Tibial nerve (tissue), 4 donors: ENCODE results near the gene LILRA5. TPM values are rescaled to one million over a fixed set of nuclear protein-coding genes. Genes with fewer than 3 reads are reported as not detected.
A peak's percentile ranks its signal among the peaks of the same experiment; 100 is the strongest.
"Not testable (repeated sequence)": the region's sequence is repeated elsewhere in the genome, so short reads cannot be mapped to it uniquely, and the experiment has no call there.

Experiments used
- DNase-seq, 2 donors: peaks; one replicate each; pipeline ENCODE4 v3.0.0-alpha.2; 2019; ENCODE audit warnings: low spot score in 2 of 2
- H3K27ac ChIP-seq, 4 donors: fragments of 200-600 bp; sonication (generic) in 3 of 4; one replicate each; pipeline ENCODE4 v1.5.1; 2017 to 2019; ENCODE audit warnings: mild to moderate bottlenecking in 1 of 4
- H3K27me3 ChIP-seq, 2 donors: fragments of 200-600 bp; sonication (generic) in 1 of 2; one replicate each; pipeline versions ENCODE4 v1.5.1 to v1.6.0; 2017 to 2019
- H3K36me3 ChIP-seq, 3 donors: fragments of 200-600 bp; sonication (generic); one replicate each; pipeline ENCODE4 v1.5.1; 2018 to 2019
- H3K4me1 ChIP-seq, 4 donors: fragments of 200-600 bp; sonication (generic) in 3 of 4; one replicate each; pipeline ENCODE4 v1.5.1; 2017 to 2019
- H3K4me3 ChIP-seq, 4 donors: fragments of 200-600 bp; sonication (generic) in 3 of 4; one replicate each; pipeline ENCODE4 v1.5.1; 2017 to 2019; ENCODE audit warnings: mild to moderate bottlenecking in 1 of 4, moderate library complexity in 1 of 4
- H3K9me3 ChIP-seq, 4 donors: fragments of 200-600 bp; sonication (generic) in 3 of 4; one replicate each; pipeline ENCODE4 v1.5.1; 2017 to 2019
- CTCF ChIP-seq, 5 experiments: fragments of 200-600 bp in 3 of 5; fragments of 450-650 bp in 2 of 5; sonication (generic) in 3 of 5; IDR thresholded peaks; one replicate each; pipeline ENCODE4 v1.5.1; 2016 to 2019; ENCODE audit warnings: antibody characterized with exemption in 5 of 5, mild to moderate bottlenecking in 3 of 5, moderate library complexity in 2 of 5
- EP300 ChIP-seq, 2 donors: sonication (generic); formaldehyde crosslinking; IDR thresholded peaks; one replicate each; pipeline ENCODE4 v1.6.1; 2017; ENCODE audit warnings: antibody characterized with exemption in 2 of 2, mild to moderate bottlenecking in 1 of 2
- POLR2A ChIP-seq, 2 donors: fragments of 450-650 bp; IDR thresholded peaks; one replicate each; pipeline ENCODE4 v1.6.1; 2017; ENCODE audit warnings: antibody characterized with exemption in 2 of 2, mild to moderate bottlenecking in 2 of 2, moderate library complexity in 2 of 2
- WGBS, 2 donors: methylation state at CpG; one replicate each; pipeline ENCODE4 v1.1.5; 2018; 5-methylcytosine and 5-hydroxymethylcytosine counted together
- total RNA-seq, 4 donors: library from RNA; depleted of rRNA; stranded (reverse); fragments of >200 nt; gene quantifications; one replicate each; pipeline ENCODE4 v1.1.0, GENCODE V29; 2016

LILRA5 gene
- total RNA-seq, 4 donors from 2014 or later = 0.42 to 3.9 (median 1.4) TPM; not detected in 1

- TF ChIP-seq POLR2A (IDR thresholded peaks at IDR 0.05) (no peak), CTCF (IDR thresholded peaks at IDR 0.05) (no peak), EP300 (IDR thresholded peaks at IDR 0.05) (no peak)
- H3K27ac ChIP-seq = no peak overlapping the region
- no peaks in the 10 kb centered on the region for H3K9me3 ChIP-seq
- H3K36me3 ChIP-seq = no peaks in the 10 kb centered on the region
- WGBS, 2 donors = 61 to 70% methylated on average over 6 to 8 of the region's 9 CpGs
- no peak overlapping the region for H3K4me3 ChIP-seq
- H3K4me1 ChIP-seq = no peaks in the 10 kb centered on the region
- peaks cover 0 to 6% of the 10 kb centered on the region in 2 donors for H3K27me3 ChIP-seq
- no peak for DNase-seq
Observed at GRCh38 chr19:54275951-54276350, 37.0 kb downstream of the LILRA5 start.

DNA sequence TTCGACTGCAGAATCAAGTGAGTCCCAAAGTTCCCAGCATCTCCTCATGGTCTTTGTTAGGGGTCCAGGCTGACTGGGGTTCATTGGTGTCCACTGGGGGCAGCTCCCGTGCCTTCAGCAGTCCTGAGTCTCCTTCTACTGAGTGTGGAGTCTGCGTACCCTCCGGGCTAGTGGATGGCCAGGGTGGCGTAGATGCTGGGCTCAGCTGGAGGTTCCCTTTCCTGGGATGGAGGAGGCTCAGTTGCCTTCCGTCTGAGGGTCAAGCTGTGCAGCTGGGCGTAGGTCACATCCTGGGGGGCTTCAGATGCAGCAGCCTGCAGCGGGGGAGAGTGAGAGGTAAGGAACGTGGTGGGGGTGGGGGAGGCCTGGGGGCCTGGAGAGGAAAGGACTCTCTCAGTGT is 38.5 kb downstream of the LILRA5 start:
- not testable (repeated sequence) for H3K4me1 ChIP-seq, H3K4me3 ChIP-seq, H3K9me3 ChIP-seq, H3K27me3 ChIP-seq, DNase-seq, H3K36me3 ChIP-seq, H3K27ac ChIP-seq
- WGBS, 2 donors = 30 to 49% methylated on average over 5 to 8 of the region's 9 CpGs

DNA sequence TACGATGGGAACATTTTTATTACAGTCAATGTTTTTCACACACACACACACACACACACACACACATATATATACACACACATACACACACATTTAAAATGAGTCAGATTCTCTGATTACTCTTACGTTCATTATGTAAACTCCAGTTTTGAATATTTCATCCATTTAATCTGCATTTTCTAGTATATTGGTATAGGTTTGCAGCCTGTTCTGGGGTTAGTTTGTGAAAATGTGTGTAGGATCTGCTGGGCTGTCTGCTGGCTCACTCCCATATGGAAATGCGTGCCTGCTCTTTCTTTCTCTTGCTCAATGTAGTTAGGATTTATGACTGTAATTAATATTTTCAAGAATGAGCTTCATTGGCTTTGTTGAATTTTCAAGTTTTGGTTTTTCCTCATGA is 39.1 kb downstream of the LILRA5 start:
- DNase-seq = no peak
- Histone ChIP-seq H3K36me3 (no peaks in the 10 kb centered on the region), H3K4me3 (no peak overlapping the region), H3K27me3 (peaks cover 0 to 6% of the 10 kb centered on the region in 2 donors), H3K4me1 (no peaks in the 10 kb centered on the region), H3K9me3 (no peaks in the 10 kb centered on the region), H3K27ac (no peak overlapping the region)
- 57 to 61% methylated on average over 3 of the region's 3 CpGs for WGBS, 2 donors
- TF ChIP-seq CTCF (IDR thresholded peaks at IDR 0.05) (no peak), EP300 (IDR thresholded peaks at IDR 0.05) (no peak), POLR2A (IDR thresholded peaks at IDR 0.05) (no peak)

DNA sequence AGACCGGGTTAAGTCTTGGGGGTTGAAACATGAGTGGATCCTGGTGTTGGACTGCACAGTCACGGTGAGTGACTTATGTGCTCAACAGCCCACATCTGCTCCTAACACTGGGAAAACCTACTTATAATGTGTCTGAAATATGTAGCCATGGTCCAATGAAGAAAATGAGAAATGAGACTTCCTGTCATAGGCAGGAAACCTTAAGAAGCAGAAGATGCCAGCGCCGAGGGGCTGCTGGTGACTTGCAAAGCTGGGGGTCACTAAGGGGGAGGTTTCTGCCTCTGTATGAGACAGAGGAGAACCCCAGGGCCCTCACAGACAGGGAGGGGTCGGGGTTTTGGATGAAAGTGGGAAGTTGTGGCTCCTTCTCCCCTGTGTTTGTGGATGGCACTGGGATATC is 40.8 kb downstream of the LILRA5 start:
- H3K9me3 ChIP-seq, H3K4me3 ChIP-seq, DNase-seq, H3K4me1 ChIP-seq, H3K27me3 ChIP-seq, H3K27ac ChIP-seq, H3K36me3 ChIP-seq: not testable (repeated sequence)
- WGBS, 2 donors = 64 to 67% methylated on average over 5 of the region's 5 CpGs

- H3K4me3 ChIP-seq, H3K27me3 ChIP-seq, H3K36me3 ChIP-seq, H3K9me3 ChIP-seq, H3K4me1 ChIP-seq, DNase-seq, H3K27ac ChIP-seq: not testable (repeated sequence)
- WGBS, 2 donors = 49 to 62% methylated on average over 4 of the region's 4 CpGs
Observed at GRCh38 chr19:54271587-54271986, 41.4 kb downstream of the LILRA5 start.

DNA sequence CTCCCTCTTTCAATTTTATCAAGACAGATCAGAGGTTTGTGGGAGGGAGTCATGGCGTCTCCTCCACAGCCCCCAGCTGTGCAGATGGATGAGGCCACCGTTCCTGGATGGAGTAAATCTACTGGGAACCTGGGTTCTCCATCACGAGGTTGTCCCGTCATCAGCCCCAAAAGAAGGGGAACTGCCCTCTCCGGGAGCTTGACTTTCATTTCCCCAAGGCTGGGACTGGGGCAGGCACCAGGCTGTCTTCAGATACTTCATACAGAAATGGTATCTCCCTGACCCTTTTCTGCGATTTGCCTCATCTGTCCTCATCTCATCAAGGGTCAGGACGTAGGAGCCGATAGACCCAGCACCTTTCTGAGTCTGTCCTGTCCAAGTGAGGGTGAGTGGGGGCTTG is 41.9 kb downstream of the LILRA5 start:
- Histone ChIP-seq H3K27me3 (no peaks in the 10 kb centered on the region), H3K4me1 (no peaks in the 10 kb centered on the region), H3K9me3 (no peaks in the 10 kb centered on the region), H3K36me3 (no peaks in the 10 kb centered on the region), H3K4me3 (no peak overlapping the region), H3K27ac (no peak overlapping the region)
- DNase-seq = peak in 1 of 2 donors; percentile 27
- 72 to 77% methylated on average over 7 to 8 of the region's 8 CpGs for WGBS, 2 donors
- TF ChIP-seq EP300 (IDR thresholded peaks at IDR 0.05) (peak in 1 of 2 donors; percentile 18), CTCF (IDR thresholded peaks at IDR 0.05) (no peak), POLR2A (IDR thresholded peaks at IDR 0.05) (no peak)

GRCh38 chr19:54268936-54269335 is 44.0 kb downstream of the LILRA5 start:
- DNase-seq = no peak
- H3K27me3 ChIP-seq = no peaks in the 10 kb centered on the region
- TF ChIP-seq POLR2A (IDR thresholded peaks at IDR 0.05) (no peak), CTCF (IDR thresholded peaks at IDR 0.05) (no peak), EP300 (IDR thresholded peaks at IDR 0.05) (no peak)
- H3K4me1 ChIP-seq = no peaks in the 10 kb centered on the region
- no peak overlapping the region for H3K4me3 ChIP-seq
- no peak overlapping the region for H3K27ac ChIP-seq
- H3K9me3 ChIP-seq = no peaks in the 10 kb centered on the region
- 62 to 65% methylated on average over 2 of the region's 2 CpGs for WGBS, 2 donors
- H3K36me3 ChIP-seq = no peaks in the 10 kb centered on the region
